DLD1 (cell line): ENCODE measurements around the gene RIN2.

ENCODE experiments used
- in situ Hi-C: cut with HindIII; loops from 2 replicates; pipeline ENCODE4 v1.10.0; 2017; ENCODE audit warnings: low sequenced_read_pairs

Gene RIN2

GRCh38 chr20:19758133-19758500 lies at the start of gene RIN2:
Gene RIN2 (plus strand): TSS chr20:19758258. CDS start chr20:19889602, 131,344 bp downstream.
- in situ Hi-C loops, result no loop called here

GRCh38 chr20:19709635-19710335 lies 48.3 kb upstream of the RIN2 start:
- in situ Hi-C loops, result no loop called here

- in situ Hi-C loops, result no loop called here
Measured at GRCh38 chr20:19710336-19711120, 47.5 kb upstream of the RIN2 start.

- in situ Hi-C loops, result no loop called here
Measured at GRCh38 chr20:19711126-19711525, 46.9 kb upstream of the RIN2 start.

- in situ Hi-C loops, result no loop called here
Measured at GRCh38 chr20:19712721-19713260, 45.3 kb upstream of the RIN2 start.

- in situ Hi-C loops, result no loop called here
Measured at GRCh38 chr20:19713822-19714578, 44.1 kb upstream of the RIN2 start.

GRCh38 chr20:19714579-19714840 lies 43.5 kb upstream of the RIN2 start:
- in situ Hi-C loops, result no loop called here

GRCh38 chr20:19715986-19716385 lies 42.1 kb upstream of the RIN2 start:
- in situ Hi-C loops, result no loop called here

- in situ Hi-C loops, result no loop called here
Measured at GRCh38 chr20:19718880-19719279, 39.2 kb upstream of the RIN2 start.

GRCh38 chr20:19720991-19721390 lies 37.1 kb upstream of the RIN2 start:
- in situ Hi-C loops, result no loop called here

- in situ Hi-C loops, result no loop called here
Measured at GRCh38 chr20:19723051-19723450, 35.0 kb upstream of the RIN2 start.

- in situ Hi-C loops, result no loop called here
Measured at GRCh38 chr20:19723813-19724430, 34.1 kb upstream of the RIN2 start.

- in situ Hi-C loops, result no loop called here
Measured at GRCh38 chr20:19725373-19725772, 32.7 kb upstream of the RIN2 start.

GRCh38 chr20:19725814-19726525 lies 32.1 kb upstream of the RIN2 start:
- in situ Hi-C loops, result no loop called here

- in situ Hi-C loops, result no loop called here
Measured at GRCh38 chr20:19727251-19727847, 30.7 kb upstream of the RIN2 start.

- in situ Hi-C loops, result no loop called here
Measured at GRCh38 chr20:19729672-19730071, 28.4 kb upstream of the RIN2 start.

- in situ Hi-C loops, result no loop called here
Measured at GRCh38 chr20:19730706-19731105, 27.4 kb upstream of the RIN2 start.

- in situ Hi-C loops, result no loop called here
Measured at GRCh38 chr20:19734811-19735210, 23.2 kb upstream of the RIN2 start.

- in situ Hi-C loops, result no loop called here
Measured at GRCh38 chr20:19735446-19735845, 22.6 kb upstream of the RIN2 start.

- in situ Hi-C loops, result no loop called here
Measured at GRCh38 chr20:19737025-19737424, 21.0 kb upstream of the RIN2 start.
